ENCODE measurements around the gene TECPR1. TPM values are rescaled to one million over a fixed set of nuclear protein-coding genes. Genes with fewer than 3 reads are reported as not detected.

Gene TECPR1
- total and polyA plus RNA-seq, 3 donors from 2014 or later: 13.5 to 24.6 (median 18.5) TPM

DNA sequence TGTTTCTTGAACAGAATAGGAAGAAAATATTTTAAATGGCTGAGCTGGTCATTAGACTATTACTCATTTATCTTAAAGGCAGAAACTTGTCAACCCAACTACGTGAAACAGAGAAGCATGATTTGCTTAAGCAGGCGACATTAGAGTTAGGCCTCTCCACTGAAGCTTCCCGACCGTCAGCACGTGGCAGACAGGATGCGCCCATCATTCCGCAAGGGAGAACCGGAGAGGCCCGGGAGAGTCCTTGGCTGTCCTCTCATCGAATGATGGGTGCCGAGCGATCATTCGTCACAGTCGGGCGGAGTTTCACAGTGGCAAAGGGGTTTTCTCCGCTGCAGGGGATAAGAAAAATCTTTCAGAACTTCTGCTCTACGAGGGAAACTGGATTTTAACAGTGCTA is 41.2 kb upstream of the TECPR1 start:
- intact Hi-C loops (cut with DNase I; ENCODE audit: low total_unique reads): no loop called here
- Histone ChIP-seq H3K4me3 (no peak overlapping the region), H3K36me3 (ENCODE audit: low read depth, missing control alignments) (no peaks in the 10 kb centered on the region), H3K27ac (no peak overlapping the region), H3K9me3 (no peaks in the 10 kb centered on the region), H3K27me3 (no peaks in the 10 kb centered on the region), H3K4me1 (no peaks in the 10 kb centered on the region)
- no peak for TF ChIP-seq POLR2A (IDR thresholded peaks at IDR 0.05)
- TF ChIP-seq, protein P1, sequence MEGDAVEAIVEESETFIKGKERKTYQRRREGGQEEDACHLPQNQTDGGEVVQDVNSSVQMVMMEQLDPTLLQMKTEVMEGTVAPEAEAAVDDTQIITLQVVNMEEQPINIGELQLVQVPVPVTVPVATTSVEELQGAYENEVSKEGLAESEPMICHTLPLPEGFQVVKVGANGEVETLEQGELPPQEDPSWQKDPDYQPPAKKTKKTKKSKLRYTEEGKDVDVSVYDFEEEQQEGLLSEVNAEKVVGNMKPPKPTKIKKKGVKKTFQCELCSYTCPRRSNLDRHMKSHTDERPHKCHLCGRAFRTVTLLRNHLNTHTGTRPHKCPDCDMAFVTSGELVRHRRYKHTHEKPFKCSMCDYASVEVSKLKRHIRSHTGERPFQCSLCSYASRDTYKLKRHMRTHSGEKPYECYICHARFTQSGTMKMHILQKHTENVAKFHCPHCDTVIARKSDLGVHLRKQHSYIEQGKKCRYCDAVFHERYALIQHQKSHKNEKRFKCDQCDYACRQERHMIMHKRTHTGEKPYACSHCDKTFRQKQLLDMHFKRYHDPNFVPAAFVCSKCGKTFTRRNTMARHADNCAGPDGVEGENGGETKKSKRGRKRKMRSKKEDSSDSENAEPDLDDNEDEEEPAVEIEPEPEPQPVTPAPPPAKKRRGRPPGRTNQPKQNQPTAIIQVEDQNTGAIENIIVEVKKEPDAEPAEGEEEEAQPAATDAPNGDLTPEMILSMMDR (IDR thresholded peaks at IDR 0.05): no peak
- 82 to 86% methylated on average over 17 of the region's 17 CpGs for WGBS, 2 donors
- no peak for DNase-seq

DNA sequence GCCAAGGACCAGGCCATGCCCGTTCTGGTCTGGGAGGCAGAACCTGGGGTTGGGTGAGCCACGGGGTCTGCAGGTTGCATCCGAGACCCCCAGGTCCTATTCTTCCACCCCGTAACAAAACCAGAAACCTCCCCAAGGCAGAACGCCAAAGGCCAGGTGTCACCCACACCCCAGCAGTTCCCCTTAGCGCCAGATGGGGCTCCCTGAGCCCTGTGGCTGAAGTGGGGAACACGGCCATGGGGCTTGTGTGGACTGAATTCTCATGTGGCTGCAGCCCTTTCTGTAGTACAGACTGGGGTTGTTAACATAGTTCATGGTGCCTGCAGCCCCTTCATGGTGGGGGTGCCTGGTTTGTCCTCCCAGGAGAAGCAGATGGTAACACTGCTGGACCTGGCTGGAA is 39.7 kb upstream of the TECPR1 start:
- TF ChIP-seq, protein P1 (IDR thresholded peaks at IDR 0.05): no peak
- TF ChIP-seq POLR2A (IDR thresholded peaks at IDR 0.05): no peak
- DNase-seq: no peak
- H3K4me3 ChIP-seq: no peak overlapping the region
- peaks cover 11% of the 10 kb centered on the region for H3K4me1 ChIP-seq
- WGBS, 2 donors: 88 to 96% methylated on average over 6 to 7 of the region's 7 CpGs
- no peaks in the 10 kb centered on the region for H3K36me3 ChIP-seq (ENCODE audit: low read depth, missing control alignments)
- H3K9me3 ChIP-seq: no peaks in the 10 kb centered on the region
- intact Hi-C loops (cut with DNase I; ENCODE audit: low total_unique reads): no loop called here
- H3K27ac ChIP-seq: no peak overlapping the region
- no peaks in the 10 kb centered on the region for H3K27me3 ChIP-seq

DNA sequence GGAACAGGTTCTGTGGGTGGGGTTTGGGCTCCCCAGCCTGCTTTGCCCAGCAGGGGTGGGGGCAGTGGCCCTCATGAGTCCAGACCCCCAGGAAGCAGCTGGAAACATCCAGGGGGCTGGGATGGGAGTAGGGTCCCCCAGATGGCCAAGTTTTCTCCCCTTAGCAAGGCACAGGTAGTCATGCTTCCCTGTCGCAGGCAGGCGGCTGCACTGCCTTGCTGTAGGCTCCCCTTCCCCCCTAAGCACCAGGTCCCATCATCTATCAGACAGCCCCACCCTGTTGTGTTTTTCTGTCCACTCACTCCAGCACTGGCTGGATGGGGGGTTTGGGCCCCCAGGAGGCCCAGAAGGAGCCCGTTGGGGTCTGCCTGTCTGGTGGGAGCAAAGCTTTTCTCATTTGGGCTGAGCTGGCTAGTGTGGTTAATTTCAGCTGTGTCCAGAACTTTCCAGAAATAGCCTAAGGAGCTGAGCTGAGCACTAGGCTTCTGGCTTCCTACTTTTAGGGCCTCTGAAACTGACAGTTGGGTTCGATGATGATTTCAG is 37.4 kb upstream of the TECPR1 start:
- no peak for DNase-seq
- Histone ChIP-seq H3K9me3 (no peaks in the 10 kb centered on the region), H3K27ac (no peak overlapping the region), H3K36me3 (ENCODE audit: low read depth, missing control alignments) (no peaks in the 10 kb centered on the region), H3K4me3 (no peak overlapping the region), H3K27me3 (no peaks in the 10 kb centered on the region), H3K4me1 (peaks cover 34% of the 10 kb centered on the region)
- intact Hi-C loops (cut with DNase I; ENCODE audit: low total_unique reads): no loop called here
- no peak for TF ChIP-seq POLR2A (IDR thresholded peaks at IDR 0.05)
- TF ChIP-seq, protein P1 (IDR thresholded peaks at IDR 0.05): no peak
- WGBS, 2 donors: 79 to 84% methylated on average over 4 of the region's 4 CpGs

DNA sequence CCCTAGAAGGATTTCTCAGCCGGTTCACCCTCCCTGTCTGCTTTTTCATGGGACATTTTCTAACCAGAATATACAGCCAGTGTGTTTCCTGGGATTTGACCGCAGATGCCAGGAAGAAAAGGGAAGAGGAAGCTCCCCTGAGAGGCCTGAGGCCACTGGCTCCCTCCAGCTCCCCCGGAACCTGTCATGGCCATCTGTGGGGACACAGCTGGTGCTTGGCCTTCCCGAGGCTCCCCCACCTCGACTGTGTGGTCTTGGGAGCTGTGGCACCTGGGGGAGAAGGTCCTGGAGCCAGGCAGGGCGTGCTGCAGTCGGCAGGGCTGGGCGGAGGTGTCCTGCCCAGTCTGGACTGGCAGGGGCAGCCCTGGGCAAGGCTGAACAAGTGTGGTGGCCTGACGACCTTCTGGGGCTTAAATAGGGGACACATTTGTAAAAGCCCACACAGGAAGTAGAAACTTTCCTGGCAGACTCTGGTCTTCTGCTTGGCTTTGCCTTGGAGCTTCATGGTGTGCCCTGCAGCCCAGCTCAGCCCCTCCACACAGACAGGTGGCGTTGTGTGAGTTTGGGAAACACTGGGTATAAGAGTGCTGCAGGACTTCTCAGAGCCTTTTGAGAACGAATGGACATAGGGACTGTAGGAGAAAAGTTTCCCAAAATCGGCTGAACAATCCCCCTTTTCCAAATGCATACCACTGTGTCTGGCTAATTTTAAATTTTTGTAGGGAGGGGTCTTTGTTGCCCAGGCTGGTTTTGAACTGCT is 36.2 kb upstream of the TECPR1 start:
- WGBS, 2 donors: 76 to 77% methylated on average over 11 to 12 of the region's 12 CpGs
- peaks cover 46% of the 10 kb centered on the region for H3K4me1 ChIP-seq

DNA sequence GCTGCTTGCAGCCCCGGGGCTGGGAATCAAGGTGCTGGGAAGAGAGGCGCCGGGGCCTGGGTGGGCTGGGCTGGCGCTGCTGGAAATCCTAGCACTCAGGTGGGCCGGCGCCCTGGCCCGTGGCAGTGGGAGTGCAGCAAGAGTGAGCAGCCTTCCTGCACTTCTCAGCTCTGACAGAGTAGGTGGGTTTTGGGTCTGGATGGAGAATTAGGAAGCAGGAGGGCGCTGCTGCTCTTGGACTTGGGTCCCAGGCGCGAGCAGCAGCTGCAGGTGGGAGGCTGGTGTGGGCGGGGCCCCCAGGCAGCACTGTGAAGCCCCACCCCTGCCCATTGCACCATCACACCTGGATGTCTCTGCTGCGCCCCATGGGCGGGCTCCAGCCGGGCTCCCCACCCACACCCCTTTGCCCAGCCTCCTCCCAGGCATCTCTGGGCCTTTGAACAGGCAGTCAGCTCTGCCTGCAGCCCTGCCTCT is 35.5 kb upstream of the TECPR1 start:
- H3K9me3 ChIP-seq: no peaks in the 10 kb centered on the region
- no peaks in the 10 kb centered on the region for H3K27me3 ChIP-seq
- H3K4me3 ChIP-seq: no peak overlapping the region
- 77 to 80% methylated on average over 2 to 14 of the region's 14 CpGs for WGBS, 2 donors
- peaks cover 47% of the 10 kb centered on the region for H3K4me1 ChIP-seq
- no peak overlapping the region for H3K27ac ChIP-seq
- no peak for TF ChIP-seq POLR2A (IDR thresholded peaks at IDR 0.05)
- TF ChIP-seq, protein P1 (IDR thresholded peaks at IDR 0.05): no peak
- intact Hi-C loops (cut with DNase I; ENCODE audit: low total_unique reads): no loop called here
- no peaks in the 10 kb centered on the region for H3K36me3 ChIP-seq (ENCODE audit: low read depth, missing control alignments)
- DNase-seq: no peak

More for the DNA sequence above, 36.2 kb upstream of the TECPR1 start:
- Histone ChIP-seq H3K36me3 (ENCODE audit: low read depth, missing control alignments) (no peaks in the 10 kb centered on the region), H3K27ac (no peak overlapping the region), H3K27me3 (no peaks in the 10 kb centered on the region), H3K4me3 (no peak overlapping the region), H3K9me3 (no peaks in the 10 kb centered on the region)
- no peak for TF ChIP-seq POLR2A (IDR thresholded peaks at IDR 0.05)
- intact Hi-C loops (cut with DNase I; ENCODE audit: low total_unique reads): no loop called here
- DNase-seq: no peak

Measured in testis (tissue), 3 donors.